ENCODE data around the gene PTPN14.

DNA sequence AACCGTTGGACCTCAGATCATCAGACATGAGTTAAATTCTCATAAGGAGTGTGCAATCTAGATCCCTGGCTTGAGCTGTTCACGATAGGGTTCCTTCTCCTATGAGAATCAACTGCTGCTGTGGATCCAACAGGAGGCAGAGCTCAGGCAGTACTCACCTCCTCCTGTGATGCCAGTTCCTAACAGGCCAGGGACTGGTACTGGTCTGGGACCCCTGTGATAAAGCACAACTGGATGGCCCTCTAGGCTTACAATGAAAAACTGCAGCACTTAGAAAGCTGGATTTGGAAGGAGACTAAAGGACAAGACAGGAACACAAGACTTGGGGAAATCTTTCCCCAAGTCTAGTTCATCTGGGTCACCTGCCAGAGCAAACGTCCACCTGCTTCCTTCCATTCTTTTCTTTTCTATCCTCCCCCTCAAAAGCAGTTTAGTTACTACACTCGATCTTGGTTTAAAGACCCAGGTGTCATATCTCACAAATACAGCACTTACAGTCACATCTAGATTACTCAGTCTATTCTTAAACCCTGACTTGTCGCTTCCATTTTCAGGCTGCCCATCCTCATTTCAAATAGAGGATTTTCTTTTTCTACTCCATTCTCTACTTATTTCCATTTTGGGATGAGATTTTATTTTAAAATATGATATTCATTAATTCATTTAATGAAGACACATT, 59.8 kb downstream of the PTPN14 start:
- TF ChIP-seq, protein P1, sequence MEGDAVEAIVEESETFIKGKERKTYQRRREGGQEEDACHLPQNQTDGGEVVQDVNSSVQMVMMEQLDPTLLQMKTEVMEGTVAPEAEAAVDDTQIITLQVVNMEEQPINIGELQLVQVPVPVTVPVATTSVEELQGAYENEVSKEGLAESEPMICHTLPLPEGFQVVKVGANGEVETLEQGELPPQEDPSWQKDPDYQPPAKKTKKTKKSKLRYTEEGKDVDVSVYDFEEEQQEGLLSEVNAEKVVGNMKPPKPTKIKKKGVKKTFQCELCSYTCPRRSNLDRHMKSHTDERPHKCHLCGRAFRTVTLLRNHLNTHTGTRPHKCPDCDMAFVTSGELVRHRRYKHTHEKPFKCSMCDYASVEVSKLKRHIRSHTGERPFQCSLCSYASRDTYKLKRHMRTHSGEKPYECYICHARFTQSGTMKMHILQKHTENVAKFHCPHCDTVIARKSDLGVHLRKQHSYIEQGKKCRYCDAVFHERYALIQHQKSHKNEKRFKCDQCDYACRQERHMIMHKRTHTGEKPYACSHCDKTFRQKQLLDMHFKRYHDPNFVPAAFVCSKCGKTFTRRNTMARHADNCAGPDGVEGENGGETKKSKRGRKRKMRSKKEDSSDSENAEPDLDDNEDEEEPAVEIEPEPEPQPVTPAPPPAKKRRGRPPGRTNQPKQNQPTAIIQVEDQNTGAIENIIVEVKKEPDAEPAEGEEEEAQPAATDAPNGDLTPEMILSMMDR (conservative IDR thresholded peaks at IDR 0.05; ENCODE audit: low read length), result 0 out of 2 replicates have a peak, but pooled peaks have one; percentile 11
- no peak for TF ChIP-seq EZH2phosphoT487 (IDR thresholded peaks at IDR 0.05; ENCODE audit: borderline replicate concordance)
